Uterus (tissue), 2 donors: ENCODE results near the gene HTATSF1.

Source experiments
- POLR2A ChIP-seq, 2 donors: fragments of 450-650 bp; IDR thresholded peaks; one replicate each; pipeline ENCODE4 v1.6.1; 2016; ENCODE audit warnings: antibody characterized with exemption in 2 of 2, mild to moderate bottlenecking in 1 of 2, moderate library complexity in 1 of 2
- TF ChIP-seq, protein P1 (sequence below), 4 experiments: fragments of 200-600 bp in 2 of 4; fragments of 450-650 bp in 2 of 4; sonication (generic) in 2 of 4; IDR thresholded peaks; one replicate each; pipeline ENCODE4 v1.5.1; 2016 to 2019; ENCODE audit warnings: antibody characterized with exemption in 4 of 4, mild to moderate bottlenecking in 2 of 4, moderate library complexity in 1 of 4

DNA sequence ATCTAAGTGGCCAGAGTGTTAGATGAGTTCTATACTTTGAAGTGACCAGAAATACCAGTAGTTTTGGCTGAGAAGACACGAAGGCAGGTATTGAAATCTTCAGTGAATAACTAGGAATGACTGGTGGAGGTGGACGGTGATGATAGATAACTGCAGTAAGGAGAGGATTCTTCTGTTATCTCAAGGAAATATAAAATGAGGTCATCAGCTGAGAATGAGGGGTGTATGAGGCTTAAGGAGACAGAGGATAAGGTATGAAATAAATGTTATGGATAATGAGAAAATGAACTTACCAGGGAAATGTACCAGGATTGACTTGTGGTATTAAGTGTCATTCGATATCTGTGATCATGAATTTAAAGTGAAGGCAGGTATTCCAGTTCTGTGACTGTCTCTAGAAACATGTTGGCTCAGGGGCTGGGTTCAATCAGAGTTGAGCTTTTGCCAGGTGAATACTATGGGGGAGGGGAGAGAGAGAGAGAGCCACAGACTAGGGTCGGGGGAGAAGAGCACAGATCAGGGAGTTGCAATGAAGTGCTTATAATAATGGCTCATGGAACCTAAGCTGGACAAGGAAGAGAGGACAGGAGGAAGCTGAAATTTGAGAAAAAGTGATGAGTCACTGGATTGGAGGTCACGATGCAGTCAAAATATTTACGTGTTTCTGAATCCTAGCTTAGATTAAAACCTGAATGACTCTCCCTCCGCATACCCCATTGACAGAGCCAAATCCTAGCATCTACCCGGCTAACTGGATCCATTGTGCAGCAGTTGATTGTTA, 47.2 kb upstream of the HTATSF1 start:
- TF ChIP-seq, protein P1, sequence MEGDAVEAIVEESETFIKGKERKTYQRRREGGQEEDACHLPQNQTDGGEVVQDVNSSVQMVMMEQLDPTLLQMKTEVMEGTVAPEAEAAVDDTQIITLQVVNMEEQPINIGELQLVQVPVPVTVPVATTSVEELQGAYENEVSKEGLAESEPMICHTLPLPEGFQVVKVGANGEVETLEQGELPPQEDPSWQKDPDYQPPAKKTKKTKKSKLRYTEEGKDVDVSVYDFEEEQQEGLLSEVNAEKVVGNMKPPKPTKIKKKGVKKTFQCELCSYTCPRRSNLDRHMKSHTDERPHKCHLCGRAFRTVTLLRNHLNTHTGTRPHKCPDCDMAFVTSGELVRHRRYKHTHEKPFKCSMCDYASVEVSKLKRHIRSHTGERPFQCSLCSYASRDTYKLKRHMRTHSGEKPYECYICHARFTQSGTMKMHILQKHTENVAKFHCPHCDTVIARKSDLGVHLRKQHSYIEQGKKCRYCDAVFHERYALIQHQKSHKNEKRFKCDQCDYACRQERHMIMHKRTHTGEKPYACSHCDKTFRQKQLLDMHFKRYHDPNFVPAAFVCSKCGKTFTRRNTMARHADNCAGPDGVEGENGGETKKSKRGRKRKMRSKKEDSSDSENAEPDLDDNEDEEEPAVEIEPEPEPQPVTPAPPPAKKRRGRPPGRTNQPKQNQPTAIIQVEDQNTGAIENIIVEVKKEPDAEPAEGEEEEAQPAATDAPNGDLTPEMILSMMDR (IDR thresholded peaks at IDR 0.05): no peak
- TF ChIP-seq POLR2A (IDR thresholded peaks at IDR 0.05): no peak
